HepG2 (cell line): ENCODE data around the gene GATA3. TPM values are rescaled to one million over a fixed set of nuclear protein-coding genes. Genes with fewer than 3 reads are reported as not detected.

Experiments
- ATAC-seq: fragments of 200-7000 bp; cut with Tn5 transposase; 3 replicates; pipeline ENCODE4 v1.9.1; 2020; ENCODE audit warnings: mild to moderate bottlenecking, moderate library complexity
- BruUV-seq: library from RNA; stranded (reverse); fragments of 400-500 nt; replicated peaks from 2 replicates; lab custom pipeline; 2021; lab: Mats Ljungman, UMichigan
- CTCF ChIA-PET: fragments of 300-600 bp; formaldehyde crosslinking; extraction: SDS; loops from one replicate; lab custom pipeline; 2021; ENCODE audit warnings: low total read pairs, inconsistent platforms, low intra/inter-chr PET ratio; lab: Yijun Ruan, JAX
- POLR2A ChIA-PET: fragments of 350-600 bp; sonication (Branson Sonifier 250); formaldehyde crosslinking; loops from one replicate; lab custom pipeline; 2020; ENCODE audit warnings: antibody characterized with exemption, inconsistent platforms; lab: Yijun Ruan, JAX
- DNase-seq: peaks from one replicate; pipeline ENCODE4 v3.0.0-alpha.2; 2015; ENCODE audit warnings: low spot score
- FAIRE-seq: peaks from 3 replicates; lab custom pipeline; 2011; peaks lifted over from hg19 to GRCh38; lab: Jason Lieb, UNC
- H2AFZ ChIP-seq: one replicate; pipeline ENCODE4 v1.6.1; 2011; ENCODE audit warnings: low read length, inconsistent platforms
- H3K27ac ChIP-seq: fragments of 300-600 bp; 3 replicates; pipeline ENCODE4 v1.8.0; 2011; ENCODE audit warnings: mixed run types, mild to moderate bottlenecking, mixed read lengths, low read length, inconsistent platforms; ENCODE audit not compliant: insufficient read depth; ENCODE audit errors: extremely low read length
- H3K27me3 ChIP-seq, 2 experiments: fragments of 200-600 bp in 1 of 2; 2 replicates in 1 of 2; 3 replicates in 1 of 2; pipeline versions ENCODE4 v1.6.0 to v1.8.0; 2011; ENCODE audit warnings: low read length in 2 of 2, mild to moderate bottlenecking in 2 of 2, moderate library complexity in 2 of 2, inconsistent platforms in 1 of 2; ENCODE audit not compliant: insufficient read depth in 2 of 2, control insufficient read depth in 1 of 2
- H3K36me3 ChIP-seq, 2 experiments: fragments of 200-600 bp in 1 of 2; replicated peaks in 1 of 2; 2 replicates in 1 of 2; 3 replicates in 1 of 2; pipeline versions ENCODE4 v1.5.1 to v1.8.0; 2011; ENCODE audit warnings: low read length in 2 of 2, inconsistent platforms in 1 of 2; ENCODE audit not compliant: insufficient read depth in 2 of 2, control insufficient read depth in 1 of 2
- H3K4me1 ChIP-seq: 2 replicates; pipeline ENCODE4 v1.5.1; 2012; ENCODE audit warnings: low read length, inconsistent platforms; ENCODE audit not compliant: insufficient read depth
- H3K4me2 ChIP-seq: 2 replicates; pipeline ENCODE4 v1.6.0; 2011; ENCODE audit warnings: low read depth, low read length, inconsistent platforms
- H3K4me3 ChIP-seq, 3 experiments: fragments of 200-600 bp in 1 of 3; sonication (generic), shearing (Covaris generic) in 1 of 3; replicated peaks in 1 of 3; 2 replicates each; pipeline ENCODE4 v1.5.1; 2011 to 2016; ENCODE audit warnings: low read length in 3 of 3, inconsistent platforms in 2 of 3, low read depth in 2 of 3, mild to moderate bottlenecking in 2 of 3, control low read depth in 1 of 3, mixed read lengths in 1 of 3; ENCODE audit not compliant: insufficient read depth in 1 of 3
- H3K79me2 ChIP-seq: one replicate; pipeline ENCODE4 v1.6.1; 2011; ENCODE audit warnings: low read length, inconsistent platforms; ENCODE audit not compliant: insufficient read depth
- H3K9ac ChIP-seq: 2 replicates; pipeline ENCODE4 v1.6.0; 2011; ENCODE audit warnings: mild to moderate bottlenecking, low read depth, low read length, inconsistent platforms; ENCODE audit not compliant: insufficient read depth
- H3K9me3 ChIP-seq: 2 replicates; pipeline ENCODE4 v1.5.1; 2012; ENCODE audit warnings: mild to moderate bottlenecking, low read length
- H4K20me1 ChIP-seq: 2 replicates; pipeline ENCODE4 v1.6.0; 2011; ENCODE audit warnings: inconsistent platforms, mild to moderate bottlenecking, low read length, moderate library complexity; ENCODE audit not compliant: insufficient read depth
- CBX2 ChIP-seq, 2 experiments: fragments of 200-600 bp in 1 of 2; sonication (generic); formaldehyde crosslinking in 1 of 2; IDR thresholded peaks; 2 replicates each; pipeline versions ENCODE4 v1.7.0 to v1.8.1; 2018 to 2022; ENCODE audit warnings: low read depth in 2 of 2, low read length in 1 of 2, mild to moderate bottlenecking in 1 of 2, missing genetic modification reagents in 1 of 2
- EED ChIP-seq: sonication (generic); formaldehyde crosslinking; IDR thresholded peaks from 2 replicates; pipeline ENCODE4 v1.5.0; 2020; ENCODE audit warnings: mild to moderate bottlenecking, missing genetic modification reagents
- MED13 ChIP-seq: sonication (generic); formaldehyde crosslinking; IDR thresholded peaks from 2 replicates; pipeline ENCODE4 v1.5.0; 2020; ENCODE audit warnings: missing genetic modification reagents
- NR3C1 ChIP-seq: sonication (generic); formaldehyde crosslinking; IDR thresholded peaks from 2 replicates; pipeline ENCODE4 v1.4.0; 2020; ENCODE audit warnings: missing genetic modification reagents
- RFX5 ChIP-seq: IDR thresholded peaks from 2 replicates; pipeline ENCODE4 v1.6.1; 2011; ENCODE audit warnings: low read depth, low read length, improper control_type of control experiment
- WGBS: methylation state at CpG from one replicate; pipeline ENCODE4 v1.1.6; 2017; ENCODE audit warnings: low lambda C conversion rate; 5-methylcytosine and 5-hydroxymethylcytosine counted together
- in situ Hi-C: cut with HindIII; loops from 2 replicates; pipeline ENCODE4 v1.10.0; 2017; ENCODE audit warnings: low pct_unique_long_range_greater_than_20kb; ENCODE audit not compliant: extremely low pct_ligation_motif_present
- intact Hi-C: fragments of 100-400 bp; cut with micrococcal nuclease; formaldehyde crosslinking; loops from one replicate; pipeline ENCODE4 v1.10.0; 2022; ENCODE audit not compliant: unreplicated experiment
- polyA plus RNA-seq, 8 experiments: library from polyadenylated mRNA; depleted of rRNA in 3 of 8; stranded (reverse) in 7 of 8; unstranded in 1 of 8; fragments of >200 nt; fragmentation: Illumina TruSeq in 4 of 8; extraction: Trizol in 4 of 8; gene quantifications; 2 replicates each; pipeline versions ENCODE4 v1.2.1 to v1.2.3, GENCODE V29; 2011 to 2016; ENCODE audit warnings: low read depth in 4 of 8, missing spikeins in 1 of 8, mixed read lengths in 1 of 8; ENCODE audit not compliant: insufficient read depth in 1 of 8
- total RNA-seq, 5 experiments: library from RNA; depleted of rRNA; stranded (reverse); fragments of >200 nt; fragmentation: Illumina TruSeq; extraction: Trizol; gene quantifications; 2 replicates each; pipeline ENCODE4 v1.2.3, GENCODE V29; 2016; ENCODE audit warnings: low read depth in 1 of 5

GATA3 gene
- total and polyA plus RNA-seq, 2 of the 13 experiments (the other 11 are each of a cell fraction or from before 2014, with no cell fraction given) = not detected

DNA sequence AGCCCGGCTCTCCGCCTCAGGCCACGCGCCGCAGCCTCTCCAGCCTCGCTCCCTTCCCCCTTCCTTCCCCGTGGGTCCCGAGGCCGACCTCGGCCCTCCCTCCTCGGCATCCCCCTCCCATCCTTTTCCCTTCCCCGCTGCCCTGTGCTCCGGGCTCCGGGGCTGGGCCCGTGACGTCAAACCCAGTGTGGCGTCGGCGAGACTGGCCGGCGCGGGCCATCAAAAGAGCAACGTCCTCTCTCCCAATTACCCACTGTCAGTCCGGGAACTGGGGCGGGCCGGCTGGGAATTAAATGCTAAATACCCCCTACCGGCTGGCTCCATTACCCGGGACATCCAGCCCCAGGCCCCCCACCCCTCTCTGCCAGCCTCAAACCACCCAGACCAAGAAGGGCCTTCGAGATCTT lies 2.6 kb upstream of the GATA3 start:
- intact Hi-C loops = no loop called here
- 64% methylated on average over 26 of the region's 29 CpGs for WGBS
- Histone ChIP-seq H2AFZ (no peak overlapping the region), H3K4me2 (no peak overlapping the region), H3K27me3 (peaks cover 17 to 79% of the 10 kb centered on the region in 2 experiments), H3K4me3 (no peak overlapping the region), H3K79me2 (no peaks in the 10 kb centered on the region), H3K27ac (no peak overlapping the region), H3K4me1 (peaks cover 15% of the 10 kb centered on the region; the same call in 1 of the 2 replicates), H3K36me3 (no peaks in the 10 kb centered on the region), H3K9ac (no peak overlapping the region), H4K20me1 (peaks cover 29% of the 10 kb centered on the region; the same call in 1 of the 2 replicates), H3K9me3 (no peaks in the 10 kb centered on the region)
- ATAC-seq (no peak), FAIRE-seq (no peak), DNase-seq (no peak)
- CTCF ChIA-PET = no interaction called here
- POLR2A ChIA-PET = no interaction called here
- no TSS peak for BruUV-seq
- in situ Hi-C loops = no loop called here
- TF ChIP-seq EED (CRISPR knock-in tag) (no peak), MED13 (CRISPR knock-in tag) (no peak), RFX5 (no peak)

DNA sequence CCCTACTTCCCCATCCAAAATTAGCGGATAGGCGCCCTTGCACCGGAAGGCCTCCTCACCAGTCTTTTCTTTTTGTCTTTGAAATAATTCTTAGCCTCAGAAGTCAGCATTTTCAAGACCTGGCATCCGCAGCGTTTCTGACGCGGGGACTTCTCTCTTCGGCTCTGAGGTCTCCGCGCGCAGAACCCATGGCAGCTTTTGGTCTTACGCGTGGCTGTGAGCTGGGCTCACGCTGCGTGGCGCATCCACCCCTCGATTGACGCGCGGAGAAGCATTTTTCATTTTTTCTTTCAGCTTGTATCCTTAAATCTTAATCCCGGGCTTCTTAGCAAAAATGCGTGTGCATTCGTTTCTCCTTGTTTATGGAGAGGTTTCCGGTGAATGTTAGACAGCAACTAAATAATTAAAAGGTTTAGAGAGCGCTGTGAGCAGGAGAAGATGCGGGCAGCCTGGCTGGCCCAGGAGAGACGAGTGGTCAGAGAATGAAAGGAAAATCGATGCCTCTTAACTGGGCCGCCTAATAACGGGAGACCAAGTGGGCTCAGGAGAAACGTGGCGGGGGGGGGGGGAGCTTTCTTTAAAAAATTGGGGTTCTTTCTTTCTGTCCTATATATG lies 2.0 kb upstream of the GATA3 start:
- no peak for TF ChIP-seq NR3C1 (CRISPR knock-in tag)
- 0 out of 2 replicates have a peak, but pooled peaks have one; percentile 20 for TF ChIP-seq CBX2 (IDR thresholded peaks at IDR 0.05; ENCODE audit: low read depth, low read length)
- no peak for TF ChIP-seq CBX2 (CRISPR knock-in tag; IDR thresholded peaks at IDR 0.05; ENCODE audit: low read depth)
- no peak overlapping the region for H3K4me2 ChIP-seq
- H3K36me3 ChIP-seq = no peaks in the 10 kb centered on the region
- no peaks in the 10 kb centered on the region for H3K9me3 ChIP-seq
- no peak overlapping the region for H2AFZ ChIP-seq
- H3K9ac ChIP-seq = no peak overlapping the region
- no peaks in the 10 kb centered on the region for H3K79me2 ChIP-seq
- no TSS peak for BruUV-seq
- peaks cover 14 to 79% of the 10 kb centered on the region in 2 experiments for H3K27me3 ChIP-seq
- peaks cover 26% of the 10 kb centered on the region; the same call in 1 of the 2 replicates for H4K20me1 ChIP-seq
- intact Hi-C loops (no loop called here), in situ Hi-C loops (no loop called here)
- 64% methylated on average over 32 of the region's 32 CpGs for WGBS
- no peak overlapping the region for H3K27ac ChIP-seq
- CTCF ChIA-PET = no interaction called here
- ATAC-seq = no peak
- no peak for DNase-seq
- no peak overlapping the region for H3K4me3 ChIP-seq
- POLR2A ChIA-PET = no interaction called here
- peaks cover 15% of the 10 kb centered on the region; the same call in 1 of the 2 replicates for H3K4me1 ChIP-seq
- no peak for FAIRE-seq
